ENCODE measurements around the gene SPECC1.

The SPECC1 gene

DNA sequence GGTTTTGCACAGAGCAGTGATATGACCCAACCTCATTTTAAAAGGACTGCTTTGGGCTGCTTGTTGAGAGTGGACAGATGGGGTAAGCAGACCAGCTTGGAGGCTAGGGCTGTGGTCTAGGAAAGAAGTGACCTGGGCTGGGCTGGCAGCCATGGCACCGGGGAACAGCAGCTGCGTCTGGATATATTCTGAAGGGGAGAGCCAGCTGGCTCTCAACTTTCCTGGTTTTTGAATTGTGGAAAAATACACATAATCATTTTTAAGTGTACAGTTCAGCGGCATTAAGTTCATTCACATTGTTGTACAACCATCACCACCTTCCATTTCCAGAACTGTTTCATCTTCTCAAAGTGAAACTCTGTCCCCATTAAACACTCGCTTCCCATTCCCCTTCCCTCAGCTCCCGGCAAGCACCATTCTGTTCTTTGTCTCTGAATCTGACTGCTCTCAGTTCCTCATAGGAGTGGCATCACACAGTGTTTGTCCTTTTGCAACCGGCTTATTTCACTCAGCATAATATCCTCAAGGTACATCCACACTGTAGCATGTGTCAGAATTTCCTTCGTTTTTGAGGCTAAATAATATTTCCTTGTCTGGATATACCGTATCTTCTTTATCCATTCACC lies 113.2 kb downstream of the SPECC1 start:
- no peak overlapping the region for H3K27ac ChIP-seq
- TF ChIP-seq, protein P1, sequence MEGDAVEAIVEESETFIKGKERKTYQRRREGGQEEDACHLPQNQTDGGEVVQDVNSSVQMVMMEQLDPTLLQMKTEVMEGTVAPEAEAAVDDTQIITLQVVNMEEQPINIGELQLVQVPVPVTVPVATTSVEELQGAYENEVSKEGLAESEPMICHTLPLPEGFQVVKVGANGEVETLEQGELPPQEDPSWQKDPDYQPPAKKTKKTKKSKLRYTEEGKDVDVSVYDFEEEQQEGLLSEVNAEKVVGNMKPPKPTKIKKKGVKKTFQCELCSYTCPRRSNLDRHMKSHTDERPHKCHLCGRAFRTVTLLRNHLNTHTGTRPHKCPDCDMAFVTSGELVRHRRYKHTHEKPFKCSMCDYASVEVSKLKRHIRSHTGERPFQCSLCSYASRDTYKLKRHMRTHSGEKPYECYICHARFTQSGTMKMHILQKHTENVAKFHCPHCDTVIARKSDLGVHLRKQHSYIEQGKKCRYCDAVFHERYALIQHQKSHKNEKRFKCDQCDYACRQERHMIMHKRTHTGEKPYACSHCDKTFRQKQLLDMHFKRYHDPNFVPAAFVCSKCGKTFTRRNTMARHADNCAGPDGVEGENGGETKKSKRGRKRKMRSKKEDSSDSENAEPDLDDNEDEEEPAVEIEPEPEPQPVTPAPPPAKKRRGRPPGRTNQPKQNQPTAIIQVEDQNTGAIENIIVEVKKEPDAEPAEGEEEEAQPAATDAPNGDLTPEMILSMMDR (conservative IDR thresholded peaks at IDR 0.05; ENCODE audit: low read depth), result no peak
- ChIA-PET POLR2A (ENCODE audit: low non-redundant PET) (no interaction called here), CTCF (interaction anchor here (0.6 to 1.5 kb wide), 9 partner anchors 36 to 199 kb away, joined by 3 to 7 read pairs (median 3); no protein-coding TSS in a partner anchor)
- no peak for DNase-seq (ENCODE audit: low spot score)

DNA sequence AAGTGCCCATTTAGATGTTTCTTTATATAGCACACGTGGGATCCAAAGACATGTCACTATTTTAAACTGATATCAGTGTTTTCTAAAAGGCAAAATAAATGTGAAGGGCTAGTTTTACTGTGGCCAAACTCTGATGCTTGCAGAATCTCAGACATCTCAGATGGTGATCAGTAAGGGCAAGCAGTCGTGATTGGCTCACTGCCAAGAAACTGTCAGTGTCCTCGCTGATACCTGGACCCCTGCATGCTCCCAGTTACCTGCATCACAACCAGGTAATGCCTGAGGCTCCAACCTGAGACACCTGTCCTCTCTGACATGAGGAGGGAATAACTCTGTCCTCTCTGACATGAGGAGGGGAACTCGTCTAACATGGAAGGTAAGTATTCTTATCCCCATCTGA lies 114.0 kb downstream of the SPECC1 start:
- ChIA-PET POLR2A (ENCODE audit: low non-redundant PET) (no interaction called here), CTCF (no interaction called here)
- DNase-seq (ENCODE audit: low spot score), result no peak
- H3K27ac ChIP-seq, result no peak overlapping the region
- TF ChIP-seq, protein P1 (conservative IDR thresholded peaks at IDR 0.05; ENCODE audit: low read depth), result no peak

DNA sequence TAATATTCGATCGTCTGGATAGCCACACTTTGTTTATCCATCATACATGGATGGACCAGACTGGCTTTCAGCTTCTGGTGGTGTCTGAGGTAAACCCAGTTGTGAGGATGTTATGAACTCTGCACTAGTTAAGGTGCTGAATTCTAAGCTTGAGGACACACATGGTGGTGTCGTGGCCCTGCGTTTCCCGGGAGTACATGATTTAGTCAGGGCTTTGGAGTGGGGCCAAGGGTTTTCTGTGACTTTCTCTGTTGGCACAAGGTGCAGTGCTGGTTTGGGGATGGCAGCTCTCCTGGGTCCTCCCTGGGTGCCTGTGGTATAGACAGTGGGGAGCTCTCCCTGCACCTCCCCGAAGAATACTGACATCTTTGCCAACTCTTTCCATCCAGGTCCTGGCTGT lies 116.6 kb downstream of the SPECC1 start:
- POLR2A ChIA-PET (ENCODE audit: low non-redundant PET), result no interaction called here
- CTCF ChIA-PET, result interaction anchor here (0.6 kb wide), 1 partner anchor 48 kb away, joined by 3 read pairs; no protein-coding TSS in a partner anchor
- TF ChIP-seq, protein P1 (conservative IDR thresholded peaks at IDR 0.05; ENCODE audit: low read depth), result no peak
- H3K27ac ChIP-seq, result no peak overlapping the region
- no peak for DNase-seq (ENCODE audit: low spot score)

DNA sequence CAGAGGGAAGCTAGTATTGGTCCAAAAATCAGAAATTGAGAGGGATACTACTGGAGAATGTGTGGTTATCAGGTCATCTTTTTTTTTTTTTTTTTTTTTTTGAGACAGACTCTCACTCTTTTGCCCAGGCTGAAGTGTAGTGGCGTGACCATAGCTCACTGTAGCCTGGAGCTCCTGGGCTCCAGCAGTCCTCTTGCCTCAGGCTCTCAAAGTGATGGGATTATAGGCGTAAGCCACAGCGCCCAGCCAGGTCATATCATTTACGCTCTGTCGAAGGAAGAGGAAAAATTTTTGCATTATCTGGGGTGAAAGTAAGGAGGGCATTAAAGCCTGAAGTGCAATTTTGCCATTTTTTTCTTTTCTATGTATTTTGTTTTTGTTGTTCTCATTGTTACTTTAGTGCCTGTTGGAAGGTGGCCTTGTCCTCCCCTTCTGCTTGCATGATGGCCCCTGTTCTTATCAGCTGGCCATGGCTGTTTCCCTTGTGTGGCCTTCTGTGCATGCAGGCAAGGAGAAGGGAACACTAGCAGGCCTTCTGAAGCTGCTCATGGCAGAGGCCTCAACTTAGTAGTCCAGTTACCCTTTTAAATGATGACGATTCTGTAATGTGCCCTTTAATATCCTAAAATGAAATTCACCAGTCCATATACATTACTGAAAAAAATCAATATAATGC lies 118.3 kb downstream of the SPECC1 start:
- POLR2A ChIA-PET (ENCODE audit: low non-redundant PET), result no interaction called here

DNA sequence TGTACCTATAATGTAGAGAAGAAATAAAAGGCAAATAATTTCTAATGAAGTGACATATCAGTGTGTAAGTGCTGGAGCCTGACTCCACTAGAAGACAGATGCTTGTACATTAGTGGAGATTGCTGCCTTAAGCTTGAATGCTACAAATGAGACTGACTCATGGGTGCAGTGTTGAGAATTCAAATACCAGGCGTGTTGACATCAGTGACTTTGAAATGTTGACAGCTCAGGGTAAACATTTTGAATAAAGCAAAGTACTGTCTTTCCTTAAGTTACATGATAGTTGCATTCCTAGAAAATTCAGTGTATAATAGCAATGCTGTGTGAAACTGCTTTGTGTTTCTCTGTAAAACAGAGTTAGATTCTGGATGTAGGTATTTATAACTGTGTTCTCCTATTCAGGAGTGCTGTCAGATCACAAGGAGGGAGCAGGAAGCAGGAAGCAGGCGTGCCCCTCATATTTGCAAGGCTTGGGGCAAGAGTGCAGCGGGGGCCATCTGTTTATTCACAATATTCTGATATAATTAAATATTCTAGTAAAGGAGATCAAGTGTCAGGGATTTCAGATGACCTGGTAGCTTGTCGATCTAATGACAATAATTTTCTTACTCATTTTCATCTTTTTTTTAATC lies 119.0 kb downstream of the SPECC1 start:
- no peak overlapping the region for H3K27ac ChIP-seq
- DNase-seq (ENCODE audit: low spot score), result no peak
- ChIA-PET CTCF (interaction anchor here (0.7 kb wide), 1 partner anchor 67 kb away, joined by 4 read pairs; no protein-coding TSS in a partner anchor), POLR2A (ENCODE audit: low non-redundant PET) (no interaction called here)
- TF ChIP-seq, protein P1 (conservative IDR thresholded peaks at IDR 0.05; ENCODE audit: low read depth), result no peak

More for the DNA sequence above, 118.3 kb downstream of the SPECC1 start:
- H3K27ac ChIP-seq, result no peak overlapping the region
- CTCF ChIA-PET, result interaction anchor here (0.6 kb wide), 1 partner anchor 189 kb away, joined by 3 read pairs; no protein-coding TSS in a partner anchor
- no peak for DNase-seq (ENCODE audit: low spot score)
- TF ChIP-seq, protein P1 (conservative IDR thresholded peaks at IDR 0.05; ENCODE audit: low read depth), result no peak

DNA sequence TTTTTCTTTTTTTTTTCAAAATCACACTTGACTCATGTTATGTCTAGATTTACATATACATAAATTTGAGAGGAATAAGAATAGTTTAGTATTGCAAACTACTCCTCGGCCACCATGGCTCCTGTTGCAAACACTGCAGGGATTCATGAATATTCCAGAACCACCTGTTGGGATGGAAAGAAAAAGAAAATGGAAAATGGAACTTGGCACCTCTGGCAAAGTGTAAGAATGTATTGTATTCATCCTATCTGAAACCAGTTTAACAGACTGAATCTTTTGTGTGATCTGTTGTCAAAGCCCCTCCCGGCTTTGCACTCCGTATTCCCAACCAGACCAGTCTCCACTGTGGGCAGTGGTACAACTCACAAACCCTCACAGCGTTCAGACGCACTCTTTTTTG lies 124.4 kb downstream of the SPECC1 start:
- no peak overlapping the region for H3K27ac ChIP-seq
- ChIA-PET CTCF (no interaction called here), POLR2A (ENCODE audit: low non-redundant PET) (no interaction called here)
- TF ChIP-seq, protein P1 (conservative IDR thresholded peaks at IDR 0.05; ENCODE audit: low read depth), result no peak
- DNase-seq (ENCODE audit: low spot score), result no peak

All from RWPE1 (cell line).